HepG2 (cell line): Measurements from ENCODE around the gene UBTF. TPM values are rescaled to one million over a fixed set of nuclear protein-coding genes. Genes with fewer than 3 reads are reported as not detected.

Experiments
- ARNT ChIP-seq: fragments of 450-650 bp; IDR thresholded peaks from 2 replicates; pipeline ENCODE4 v1.6.1; 2017
- FOSL1 ChIP-seq: sonication (generic); formaldehyde crosslinking; IDR thresholded peaks from 2 replicates; pipeline ENCODE4 v1.9.0; 2021; ENCODE audit warnings: missing genetic modification reagents, borderline replicate concordance
- GFI1 ChIP-seq: sonication (generic); formaldehyde crosslinking; IDR thresholded peaks from 2 replicates; pipeline ENCODE4 v1.5.0; 2020; ENCODE audit warnings: missing genetic modification reagents, mild to moderate bottlenecking, borderline replicate concordance
- HES4 ChIP-seq: sonication (generic); formaldehyde crosslinking; IDR thresholded peaks from 2 replicates; pipeline ENCODE4 v1.9.0; 2021; ENCODE audit warnings: mild to moderate bottlenecking, missing genetic modification reagents, borderline replicate concordance
- PHB2 ChIP-seq: fragments of 450-650 bp; IDR thresholded peaks from 2 replicates; pipeline ENCODE4 v1.6.1; 2018; ENCODE audit not compliant: partially characterized antibody
- PPARG ChIP-seq: conservative IDR thresholded peaks from 2 replicates; pipeline ENCODE4 v1.6.1; 2016; ENCODE audit warnings: missing biosample characterization, missing genetic modification reagents
- SAFB2 ChIP-seq: sonication (generic); formaldehyde crosslinking; IDR thresholded peaks from 2 replicates; pipeline ENCODE4 v1.5.1; 2020; ENCODE audit warnings: missing genetic modification reagents, low read depth, mild to moderate bottlenecking, borderline replicate concordance
- SMAD3 ChIP-seq: sonication (generic); formaldehyde crosslinking; IDR thresholded peaks from 2 replicates; pipeline ENCODE4 v1.4.0; 2020; ENCODE audit warnings: missing genetic modification reagents
- SRY ChIP-seq: sonication (generic); formaldehyde crosslinking; IDR thresholded peaks from 2 replicates; pipeline ENCODE4 v1.8.0; 2022; ENCODE audit warnings: mild to moderate bottlenecking, missing genetic modification reagents
- ZC3H4 ChIP-seq: sonication (generic); formaldehyde crosslinking; IDR thresholded peaks from 2 replicates; pipeline ENCODE4 v1.4.0; 2020; ENCODE audit warnings: missing genetic modification reagents, borderline replicate concordance
- ZNF180 ChIP-seq: sonication (generic); formaldehyde crosslinking; IDR thresholded peaks from 2 replicates; pipeline ENCODE4 v1.4.0; 2020; ENCODE audit warnings: low read depth, missing genetic modification reagents, borderline replicate concordance
- ZNF510 ChIP-seq: sonication (generic); formaldehyde crosslinking; IDR thresholded peaks from 2 replicates; pipeline ENCODE4 v1.4.0; 2020; ENCODE audit warnings: low read depth, mild to moderate bottlenecking, missing genetic modification reagents
- ZSCAN21 ChIP-seq: sonication (generic); formaldehyde crosslinking; IDR thresholded peaks from 2 replicates; pipeline ENCODE4 v1.8.0; 2022; ENCODE audit warnings: mild to moderate bottlenecking, missing genetic modification reagents, moderate library complexity, borderline replicate concordance
- polyA plus RNA-seq, 8 experiments: library from polyadenylated mRNA; depleted of rRNA in 3 of 8; stranded (reverse) in 7 of 8; unstranded in 1 of 8; fragments of >200 nt; fragmentation: Illumina TruSeq in 4 of 8; extraction: Trizol in 4 of 8; gene quantifications; 2 replicates each; pipeline versions ENCODE4 v1.2.1 to v1.2.3, GENCODE V29; 2011 to 2016; ENCODE audit warnings: low read depth in 4 of 8, missing spikeins in 1 of 8, mixed read lengths in 1 of 8; ENCODE audit not compliant: insufficient read depth in 1 of 8
- total RNA-seq, 5 experiments: library from RNA; depleted of rRNA; stranded (reverse); fragments of >200 nt; fragmentation: Illumina TruSeq; extraction: Trizol; gene quantifications; 2 replicates each; pipeline ENCODE4 v1.2.3, GENCODE V29; 2016; ENCODE audit warnings: low read depth in 1 of 5
- TF ChIP-seq, protein P1 (sequence below): sonication (generic); formaldehyde crosslinking; IDR thresholded peaks from 2 replicates; pipeline ENCODE4 v1.4.0; 2020; ENCODE audit warnings: mild to moderate bottlenecking, missing genetic modification reagents
- TF ChIP-seq, protein P2 (sequence below): IDR thresholded peaks from 2 replicates; pipeline ENCODE4 v1.6.1; 2016
- TF ChIP-seq, protein P3 (sequence below): sonication (generic); formaldehyde crosslinking; IDR thresholded peaks from 2 replicates; pipeline ENCODE4 v1.9.0; 2021; ENCODE audit warnings: mild to moderate bottlenecking, missing genetic modification reagents
- TF ChIP-seq, protein P4 (sequence below): sonication (generic); formaldehyde crosslinking; IDR thresholded peaks from 2 replicates; pipeline ENCODE4 v1.8.1; 2023; ENCODE audit warnings: mild to moderate bottlenecking, missing genetic modification reagents

The UBTF gene
- total and polyA plus RNA-seq, 2 of the 13 experiments (the other 11 are each of a cell fraction or from before 2014, with no cell fraction given): 15.2 to 60.9 TPM

DNA sequence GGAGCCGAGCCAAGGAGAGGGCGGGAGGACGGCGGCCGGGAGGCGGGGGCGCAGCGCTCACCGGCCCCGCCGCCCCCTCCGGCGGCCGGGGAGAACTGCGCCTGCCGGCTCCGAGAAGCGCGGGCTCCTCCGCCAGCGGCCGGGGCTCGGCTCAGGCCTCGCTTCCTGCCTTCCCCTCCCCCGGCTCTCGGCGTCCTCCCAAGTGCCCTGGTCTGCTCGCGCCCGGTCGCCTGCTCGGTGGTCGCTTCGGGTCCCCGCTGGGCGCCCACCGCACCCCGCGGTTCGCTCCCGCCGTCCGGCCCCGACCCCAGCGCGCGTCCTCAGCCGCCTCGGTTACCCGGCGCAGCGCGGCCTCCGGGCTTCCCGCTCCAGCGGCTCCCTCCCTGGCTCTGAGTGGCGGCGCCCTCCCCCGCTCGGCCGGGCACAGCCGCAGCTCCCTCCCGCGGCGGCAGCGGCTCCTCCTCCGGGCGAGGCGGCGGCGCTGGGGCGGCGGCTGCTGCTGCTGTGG lies 313 bp downstream of the UBTF start (continued):
- TF ChIP-seq, protein P1, sequence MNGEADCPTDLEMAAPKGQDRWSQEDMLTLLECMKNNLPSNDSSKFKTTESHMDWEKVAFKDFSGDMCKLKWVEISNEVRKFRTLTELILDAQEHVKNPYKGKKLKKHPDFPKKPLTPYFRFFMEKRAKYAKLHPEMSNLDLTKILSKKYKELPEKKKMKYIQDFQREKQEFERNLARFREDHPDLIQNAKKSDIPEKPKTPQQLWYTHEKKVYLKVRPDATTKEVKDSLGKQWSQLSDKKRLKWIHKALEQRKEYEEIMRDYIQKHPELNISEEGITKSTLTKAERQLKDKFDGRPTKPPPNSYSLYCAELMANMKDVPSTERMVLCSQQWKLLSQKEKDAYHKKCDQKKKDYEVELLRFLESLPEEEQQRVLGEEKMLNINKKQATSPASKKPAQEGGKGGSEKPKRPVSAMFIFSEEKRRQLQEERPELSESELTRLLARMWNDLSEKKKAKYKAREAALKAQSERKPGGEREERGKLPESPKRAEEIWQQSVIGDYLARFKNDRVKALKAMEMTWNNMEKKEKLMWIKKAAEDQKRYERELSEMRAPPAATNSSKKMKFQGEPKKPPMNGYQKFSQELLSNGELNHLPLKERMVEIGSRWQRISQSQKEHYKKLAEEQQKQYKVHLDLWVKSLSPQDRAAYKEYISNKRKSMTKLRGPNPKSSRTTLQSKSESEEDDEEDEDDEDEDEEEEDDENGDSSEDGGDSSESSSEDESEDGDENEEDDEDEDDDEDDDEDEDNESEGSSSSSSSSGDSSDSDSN (CRISPR knock-in tag): peak; percentile 93; the same call in 1 of the 2 replicates
- TF ChIP-seq PPARG (no peak), PHB2 (no peak), ZSCAN21 (no peak), ZNF180 (no peak), ZNF510 (CRISPR knock-in tag) (no peak), ARNT (no peak), ZC3H4 (no peak), GFI1 (CRISPR knock-in tag) (no peak), SRY (CRISPR knock-in tag) (peak; percentile 42; the same call in 1 of the 2 replicates), SMAD3 (CRISPR knock-in tag) (no peak), HES4 (CRISPR knock-in tag) (no peak), FOSL1 (CRISPR knock-in tag) (no peak), SAFB2 (CRISPR knock-in tag) (no peak; the same call in 1 of the 2 replicates)
- TF ChIP-seq, protein P2, sequence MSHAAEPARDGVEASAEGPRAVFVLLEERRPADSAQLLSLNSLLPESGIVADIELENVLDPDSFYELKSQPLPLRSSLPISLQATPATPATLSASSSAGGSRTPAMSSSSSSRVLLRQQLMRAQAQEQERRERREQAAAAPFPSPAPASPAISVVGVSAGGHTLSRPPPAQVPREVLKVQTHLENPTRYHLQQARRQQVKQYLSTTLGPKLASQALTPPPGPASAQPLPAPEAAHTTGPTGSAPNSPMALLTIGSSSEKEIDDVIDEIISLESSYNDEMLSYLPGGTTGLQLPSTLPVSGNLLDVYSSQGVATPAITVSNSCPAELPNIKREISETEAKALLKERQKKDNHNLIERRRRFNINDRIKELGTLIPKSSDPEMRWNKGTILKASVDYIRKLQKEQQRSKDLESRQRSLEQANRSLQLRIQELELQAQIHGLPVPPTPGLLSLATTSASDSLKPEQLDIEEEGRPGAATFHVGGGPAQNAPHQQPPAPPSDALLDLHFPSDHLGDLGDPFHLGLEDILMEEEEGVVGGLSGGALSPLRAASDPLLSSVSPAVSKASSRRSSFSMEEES (CRISPR knock-in tag): no peak
- TF ChIP-seq, protein P3, sequence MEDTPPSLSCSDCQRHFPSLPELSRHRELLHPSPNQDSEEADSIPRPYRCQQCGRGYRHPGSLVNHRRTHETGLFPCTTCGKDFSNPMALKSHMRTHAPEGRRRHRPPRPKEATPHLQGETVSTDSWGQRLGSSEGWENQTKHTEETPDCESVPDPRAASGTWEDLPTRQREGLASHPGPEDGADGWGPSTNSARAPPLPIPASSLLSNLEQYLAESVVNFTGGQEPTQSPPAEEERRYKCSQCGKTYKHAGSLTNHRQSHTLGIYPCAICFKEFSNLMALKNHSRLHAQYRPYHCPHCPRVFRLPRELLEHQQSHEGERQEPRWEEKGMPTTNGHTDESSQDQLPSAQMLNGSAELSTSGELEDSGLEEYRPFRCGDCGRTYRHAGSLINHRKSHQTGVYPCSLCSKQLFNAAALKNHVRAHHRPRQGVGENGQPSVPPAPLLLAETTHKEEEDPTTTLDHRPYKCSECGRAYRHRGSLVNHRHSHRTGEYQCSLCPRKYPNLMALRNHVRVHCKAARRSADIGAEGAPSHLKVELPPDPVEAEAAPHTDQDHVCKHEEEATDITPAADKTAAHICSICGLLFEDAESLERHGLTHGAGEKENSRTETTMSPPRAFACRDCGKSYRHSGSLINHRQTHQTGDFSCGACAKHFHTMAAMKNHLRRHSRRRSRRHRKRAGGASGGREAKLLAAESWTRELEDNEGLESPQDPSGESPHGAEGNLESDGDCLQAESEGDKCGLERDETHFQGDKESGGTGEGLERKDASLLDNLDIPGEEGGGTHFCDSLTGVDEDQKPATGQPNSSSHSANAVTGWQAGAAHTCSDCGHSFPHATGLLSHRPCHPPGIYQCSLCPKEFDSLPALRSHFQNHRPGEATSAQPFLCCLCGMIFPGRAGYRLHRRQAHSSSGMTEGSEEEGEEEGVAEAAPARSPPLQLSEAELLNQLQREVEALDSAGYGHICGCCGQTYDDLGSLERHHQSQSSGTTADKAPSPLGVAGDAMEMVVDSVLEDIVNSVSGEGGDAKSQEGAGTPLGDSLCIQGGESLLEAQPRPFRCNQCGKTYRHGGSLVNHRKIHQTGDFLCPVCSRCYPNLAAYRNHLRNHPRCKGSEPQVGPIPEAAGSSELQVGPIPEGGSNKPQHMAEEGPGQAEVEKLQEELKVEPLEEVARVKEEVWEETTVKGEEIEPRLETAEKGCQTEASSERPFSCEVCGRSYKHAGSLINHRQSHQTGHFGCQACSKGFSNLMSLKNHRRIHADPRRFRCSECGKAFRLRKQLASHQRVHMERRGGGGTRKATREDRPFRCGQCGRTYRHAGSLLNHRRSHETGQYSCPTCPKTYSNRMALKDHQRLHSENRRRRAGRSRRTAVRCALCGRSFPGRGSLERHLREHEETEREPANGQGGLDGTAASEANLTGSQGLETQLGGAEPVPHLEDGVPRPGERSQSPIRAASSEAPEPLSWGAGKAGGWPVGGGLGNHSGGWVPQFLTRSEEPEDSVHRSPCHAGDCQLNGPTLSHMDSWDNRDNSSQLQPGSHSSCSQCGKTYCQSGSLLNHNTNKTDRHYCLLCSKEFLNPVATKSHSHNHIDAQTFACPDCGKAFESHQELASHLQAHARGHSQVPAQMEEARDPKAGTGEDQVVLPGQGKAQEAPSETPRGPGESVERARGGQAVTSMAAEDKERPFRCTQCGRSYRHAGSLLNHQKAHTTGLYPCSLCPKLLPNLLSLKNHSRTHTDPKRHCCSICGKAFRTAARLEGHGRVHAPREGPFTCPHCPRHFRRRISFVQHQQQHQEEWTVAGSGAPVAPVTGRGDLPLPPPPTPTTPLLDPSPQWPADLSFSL (CRISPR knock-in tag): no peak
- TF ChIP-seq, protein P4, sequence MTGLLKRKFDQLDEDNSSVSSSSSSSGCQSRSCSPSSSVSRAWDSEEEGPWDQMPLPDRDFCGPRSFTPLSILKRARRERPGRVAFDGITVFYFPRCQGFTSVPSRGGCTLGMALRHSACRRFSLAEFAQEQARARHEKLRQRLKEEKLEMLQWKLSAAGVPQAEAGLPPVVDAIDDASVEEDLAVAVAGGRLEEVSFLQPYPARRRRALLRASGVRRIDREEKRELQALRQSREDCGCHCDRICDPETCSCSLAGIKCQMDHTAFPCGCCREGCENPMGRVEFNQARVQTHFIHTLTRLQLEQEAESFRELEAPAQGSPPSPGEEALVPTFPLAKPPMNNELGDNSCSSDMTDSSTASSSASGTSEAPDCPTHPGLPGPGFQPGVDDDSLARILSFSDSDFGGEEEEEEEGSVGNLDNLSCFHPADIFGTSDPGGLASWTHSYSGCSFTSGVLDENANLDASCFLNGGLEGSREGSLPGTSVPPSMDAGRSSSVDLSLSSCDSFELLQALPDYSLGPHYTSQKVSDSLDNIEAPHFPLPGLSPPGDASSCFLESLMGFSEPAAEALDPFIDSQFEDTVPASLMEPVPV (CRISPR knock-in tag): no peak
